Glutamatergic neuron (in vitro differentiated cells): ENCODE data around the gene RAB3C. TPM values are rescaled to one million over a fixed set of nuclear protein-coding genes. Genes with fewer than 3 reads are reported as not detected.

Experiments
- DNase-seq: peaks from one replicate; pipeline ENCODE4 v3.0.0; 2022
- H3K27ac Mint-ChIP-seq: one replicate; pipeline ENCODE4 v1.8.0; 2020; ENCODE audit warnings: mild to moderate bottlenecking, mixed read lengths, inconsistent platforms; ENCODE audit not compliant: unreplicated experiment
- H3K27me3 Mint-ChIP-seq: one replicate; pipeline ENCODE4 v1.8.0; 2020; ENCODE audit warnings: mild to moderate bottlenecking, moderate library complexity, mixed read lengths, inconsistent platforms; ENCODE audit not compliant: unreplicated experiment
- H3K36me3 Mint-ChIP-seq: one replicate; pipeline ENCODE4 v1.8.0; 2020; ENCODE audit warnings: mild to moderate bottlenecking, mixed read lengths, inconsistent platforms; ENCODE audit not compliant: unreplicated experiment
- H3K4me1 Mint-ChIP-seq: one replicate; pipeline ENCODE4 v1.8.0; 2020; ENCODE audit warnings: mild to moderate bottlenecking, low read depth, mixed read lengths, inconsistent platforms; ENCODE audit not compliant: unreplicated experiment
- H3K4me3 Mint-ChIP-seq: one replicate; pipeline ENCODE4 v1.8.0; 2020; ENCODE audit warnings: mild to moderate bottlenecking, mixed read lengths, inconsistent platforms; ENCODE audit not compliant: unreplicated experiment
- H3K9me3 Mint-ChIP-seq: one replicate; pipeline ENCODE4 v1.8.0; 2020; ENCODE audit warnings: mild to moderate bottlenecking, moderate library complexity, mixed read lengths, inconsistent platforms; ENCODE audit not compliant: unreplicated experiment
- CTCF ChIP-seq: fragments of 200-600 bp; sonication (generic); IDR thresholded peaks from one replicate; pipeline ENCODE4 v1.5.0; 2021; ENCODE audit not compliant: partially characterized antibody, unreplicated experiment
- total RNA-seq: library from RNA; stranded (reverse); fragmentation: NEBNext Ultra II Directional; extraction: Animal tissue kit (Norgen Biotek cat#: 25700); gene quantifications from one replicate; pipeline ENCODE4 v1.2.1, GENCODE V29; 2021; ENCODE audit not compliant: unreplicated experiment

Gene RAB3C
- total RNA-seq, 1 donor from 2014 or later: 36.2 TPM

DNA sequence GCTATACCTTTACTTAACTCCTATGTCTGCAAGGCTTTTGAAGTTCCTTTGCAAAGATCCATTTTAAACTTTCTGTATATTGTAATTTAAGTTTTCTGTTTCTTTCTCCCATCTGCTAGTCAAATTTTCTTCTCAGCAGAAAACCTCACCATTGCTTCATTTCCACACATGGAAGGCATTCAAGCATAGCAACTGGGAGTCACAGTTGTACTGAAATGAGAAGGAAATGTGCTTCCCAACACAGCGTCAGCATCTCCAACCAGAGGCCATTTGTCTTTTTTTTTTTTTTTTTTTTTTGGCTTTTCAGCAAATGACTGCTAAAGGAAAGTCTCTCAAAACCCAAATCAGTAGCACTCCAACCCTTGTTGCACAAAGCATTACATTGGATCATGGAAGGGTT lies 92.5 kb downstream of the RAB3C start:
- no peak for TF ChIP-seq CTCF
- H3K4me1 Mint-ChIP-seq: no peaks in the 10 kb centered on the region
- H3K9me3 Mint-ChIP-seq: no peaks in the 10 kb centered on the region
- no peaks in the 10 kb centered on the region for H3K36me3 Mint-ChIP-seq
- no peak overlapping the region for H3K27ac Mint-ChIP-seq
- H3K4me3 Mint-ChIP-seq: no peak overlapping the region
- DNase-seq: no peak
- no peaks in the 10 kb centered on the region for H3K27me3 Mint-ChIP-seq

- Mint-ChIP-seq H3K9me3 (no peaks in the 10 kb centered on the region), H3K36me3 (no peaks in the 10 kb centered on the region), H3K27ac (no peak overlapping the region), H3K27me3 (no peaks in the 10 kb centered on the region), H3K4me3 (no peak overlapping the region), H3K4me1 (no peaks in the 10 kb centered on the region)
- TF ChIP-seq CTCF: no peak
- no peak for DNase-seq
Observed at GRCh38 chr5:58677650-58678049, 94.8 kb downstream of the RAB3C start.

DNA sequence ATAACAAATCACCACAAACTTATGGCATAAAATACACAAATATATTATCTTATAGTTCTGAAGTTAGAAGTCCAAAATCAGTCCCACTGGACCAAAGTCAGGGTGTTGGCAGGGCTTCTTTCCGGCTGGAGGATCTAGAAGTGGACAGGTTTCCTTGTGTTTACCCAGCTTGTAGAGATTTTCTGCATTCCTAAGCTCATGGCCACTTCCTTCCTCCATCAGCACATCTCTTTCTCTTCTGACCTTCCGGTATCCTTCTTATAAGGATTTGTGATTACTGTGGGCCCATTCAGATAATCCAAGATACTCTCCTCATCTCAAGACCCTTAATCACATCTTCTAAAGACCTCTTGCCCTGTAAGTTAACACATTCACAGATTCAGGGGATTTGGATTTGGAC lies 97.6 kb downstream of the RAB3C start:
- TF ChIP-seq CTCF: no peak
- DNase-seq: no peak
- Mint-ChIP-seq H3K4me1 (no peaks in the 10 kb centered on the region), H3K27me3 (no peaks in the 10 kb centered on the region), H3K36me3 (no peaks in the 10 kb centered on the region), H3K9me3 (no peaks in the 10 kb centered on the region), H3K4me3 (no peak overlapping the region), H3K27ac (no peak overlapping the region)

DNA sequence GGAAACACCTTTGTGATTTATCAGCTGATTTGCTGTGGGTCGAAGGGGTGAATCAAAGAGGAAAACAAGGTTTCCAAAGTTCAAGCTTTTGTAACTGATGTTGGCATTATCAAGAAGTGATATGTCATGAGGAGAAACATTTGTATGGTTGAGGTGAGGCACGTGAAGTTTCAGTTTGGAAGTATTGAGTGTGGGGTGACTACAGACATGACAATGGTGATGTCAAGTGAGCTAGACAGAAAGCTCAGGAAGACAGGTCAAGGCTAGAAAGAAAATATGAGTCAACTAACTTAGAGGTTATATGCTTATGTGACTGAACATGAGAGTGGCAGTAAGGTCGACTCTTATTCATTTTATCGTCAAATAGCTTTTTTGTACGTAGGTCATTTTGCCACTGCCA lies 99.1 kb downstream of the RAB3C start:
- H3K36me3 Mint-ChIP-seq: no peaks in the 10 kb centered on the region
- no peak overlapping the region for H3K27ac Mint-ChIP-seq

DNA sequence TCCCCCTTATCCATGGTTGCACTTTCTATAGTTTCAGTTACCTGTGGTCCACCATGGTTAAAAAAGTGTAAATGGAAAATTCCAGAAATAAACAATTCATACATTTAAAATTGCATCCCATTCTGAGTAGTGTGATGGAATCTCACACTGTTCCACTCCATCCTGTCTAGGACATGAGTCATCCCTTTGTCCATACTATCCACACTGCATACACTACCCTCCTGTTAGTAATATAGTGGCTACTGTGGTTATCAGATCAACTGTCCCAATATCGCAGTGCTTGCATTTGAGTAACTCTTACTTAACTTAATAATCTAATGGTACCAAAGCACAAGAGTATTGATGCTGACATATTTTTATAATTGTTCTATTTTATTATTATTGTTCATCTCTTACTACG lies 100.7 kb downstream of the RAB3C start:
- no peak for DNase-seq
- H3K36me3 Mint-ChIP-seq: no peaks in the 10 kb centered on the region
- H3K9me3 Mint-ChIP-seq: no peaks in the 10 kb centered on the region
- H3K4me1 Mint-ChIP-seq: no peaks in the 10 kb centered on the region
- no peak overlapping the region for H3K27ac Mint-ChIP-seq
- H3K4me3 Mint-ChIP-seq: no peak overlapping the region
- no peaks in the 10 kb centered on the region for H3K27me3 Mint-ChIP-seq
- TF ChIP-seq CTCF: no peak

More for the DNA sequence above, 99.1 kb downstream of the RAB3C start:
- no peaks in the 10 kb centered on the region for H3K9me3 Mint-ChIP-seq
- TF ChIP-seq CTCF: no peak
- DNase-seq: no peak
- no peaks in the 10 kb centered on the region for H3K27me3 Mint-ChIP-seq
- H3K4me1 Mint-ChIP-seq: no peaks in the 10 kb centered on the region
- H3K4me3 Mint-ChIP-seq: no peak overlapping the region
